Activated T-cell treated with anti-CD3 and anti-CD28 coated beads, Interleukin-2, amount 50 U/mL, for 72 hours (primary cell): Measurements from ENCODE around the gene CFAP46. TPM values are rescaled to one million over a fixed set of nuclear protein-coding genes. Genes with fewer than 3 reads are reported as not detected.

Experiments
- ATAC-seq, 2 donors: fragments of 150-1000 bp; cut with Tn5 transposase; replicated peaks in 1 of 2; 2 replicates each; pipeline ENCODE4 v1.10.0; 2021; ENCODE audit warnings: moderate library complexity in 2 of 2, mild to moderate bottlenecking in 1 of 2
- DNase-seq, 2 donors: peaks; one replicate each; pipeline ENCODE4 v3.0.0; 2021 to 2022; ENCODE audit warnings: mixed read lengths in 1 of 2
- H3K27ac Mint-ChIP-seq: one replicate; pipeline ENCODE4 v1.8.0; 2022; ENCODE audit warnings: mild to moderate bottlenecking, moderate library complexity, mixed read lengths
- H3K27me3 Mint-ChIP-seq: one replicate; pipeline ENCODE4 v1.8.0; 2022; ENCODE audit warnings: low read depth, mixed read lengths
- H3K36me3 Mint-ChIP-seq, 2 donors: one replicate each; pipeline ENCODE4 v1.8.0; 2022; ENCODE audit warnings: mixed read lengths in 2 of 2, mild to moderate bottlenecking in 1 of 2; ENCODE audit not compliant: insufficient read depth in 2 of 2
- H3K4me1 Mint-ChIP-seq: one replicate; pipeline ENCODE4 v1.8.0; 2022; ENCODE audit warnings: low read depth, mixed read lengths
- H3K4me3 Mint-ChIP-seq, 2 donors: one replicate each; pipeline ENCODE4 v1.8.0; 2022; ENCODE audit warnings: mild to moderate bottlenecking in 2 of 2, mixed read lengths in 2 of 2, moderate library complexity in 2 of 2
- H3K9me3 Mint-ChIP-seq, 2 donors: one replicate each; pipeline ENCODE4 v1.8.0; 2022; ENCODE audit warnings: mixed read lengths in 2 of 2
- total RNA-seq, 2 donors: library from RNA; stranded (reverse); gene quantifications; one replicate each; pipeline ENCODE4 v1.2.3, GENCODE V29; 2022

The CFAP46 gene
- total RNA-seq, 2 donors from 2014 or later, result 0.16 to 0.26 TPM

DNA sequence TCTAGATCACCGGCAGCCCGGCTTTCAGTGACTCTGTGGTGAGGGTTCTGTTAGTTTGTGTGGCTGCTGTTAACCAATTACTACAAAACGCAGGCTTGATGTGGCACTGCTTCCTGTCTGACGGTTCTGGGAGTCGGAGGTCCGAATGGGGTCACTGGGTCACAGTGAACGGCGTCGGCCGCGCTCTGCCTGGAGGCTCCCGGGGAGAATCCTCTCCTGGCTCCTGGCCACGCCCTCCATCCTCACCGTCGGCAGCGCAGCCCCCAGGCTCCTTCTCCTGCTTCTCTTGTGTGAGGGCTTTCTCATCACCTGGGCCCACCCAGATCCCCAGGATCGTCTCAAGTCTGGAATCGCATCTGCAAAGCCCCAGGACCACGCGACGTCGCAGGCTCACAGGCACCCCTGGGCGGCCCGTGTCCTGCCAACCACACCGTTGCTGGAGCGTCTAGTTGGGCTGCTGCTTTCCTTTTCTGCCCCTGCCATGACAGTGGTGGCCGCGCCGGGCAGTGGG is 124.6 kb downstream of the CFAP46 start:
- H3K27ac Mint-ChIP-seq, result no peak overlapping the region

DNA sequence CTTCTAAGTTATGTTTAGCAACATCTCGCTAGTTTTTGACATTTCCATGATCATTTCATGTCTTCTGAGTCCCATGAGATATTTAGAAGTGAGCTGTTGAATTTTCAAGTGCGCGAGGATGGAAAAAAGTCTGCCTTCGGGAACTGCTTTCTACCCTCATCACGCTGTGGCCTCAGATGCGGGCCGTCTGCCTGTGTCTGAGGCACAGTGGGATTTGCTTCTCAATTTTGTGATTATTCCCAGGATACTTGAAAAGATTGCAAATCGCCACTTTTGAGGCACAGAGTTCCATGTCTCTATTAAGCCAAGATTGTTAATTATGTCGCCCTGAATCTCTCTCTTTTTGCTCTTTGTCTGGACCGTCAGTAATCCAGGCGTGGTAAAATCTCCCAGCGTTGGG is 125.7 kb downstream of the CFAP46 start:
- no peaks in the 10 kb centered on the region for H3K36me3 Mint-ChIP-seq
- no peak overlapping the region for H3K27ac Mint-ChIP-seq
- DNase-seq (no peak), ATAC-seq (no peak)
- H3K4me3 Mint-ChIP-seq, result no peak overlapping the region
- H3K4me1 Mint-ChIP-seq, result no peaks in the 10 kb centered on the region
- H3K9me3 Mint-ChIP-seq, result no peaks in the 10 kb centered on the region
- peaks cover 30% of the 10 kb centered on the region for H3K27me3 Mint-ChIP-seq

More for the DNA sequence above, 124.6 kb downstream of the CFAP46 start:
- H3K27me3 Mint-ChIP-seq, result peaks cover 30% of the 10 kb centered on the region
- ATAC-seq (no peak), DNase-seq (no peak)
- H3K4me1 Mint-ChIP-seq, result no peaks in the 10 kb centered on the region
- no peak overlapping the region for H3K4me3 Mint-ChIP-seq
- no peaks in the 10 kb centered on the region for H3K9me3 Mint-ChIP-seq
- no peaks in the 10 kb centered on the region for H3K36me3 Mint-ChIP-seq

DNA sequence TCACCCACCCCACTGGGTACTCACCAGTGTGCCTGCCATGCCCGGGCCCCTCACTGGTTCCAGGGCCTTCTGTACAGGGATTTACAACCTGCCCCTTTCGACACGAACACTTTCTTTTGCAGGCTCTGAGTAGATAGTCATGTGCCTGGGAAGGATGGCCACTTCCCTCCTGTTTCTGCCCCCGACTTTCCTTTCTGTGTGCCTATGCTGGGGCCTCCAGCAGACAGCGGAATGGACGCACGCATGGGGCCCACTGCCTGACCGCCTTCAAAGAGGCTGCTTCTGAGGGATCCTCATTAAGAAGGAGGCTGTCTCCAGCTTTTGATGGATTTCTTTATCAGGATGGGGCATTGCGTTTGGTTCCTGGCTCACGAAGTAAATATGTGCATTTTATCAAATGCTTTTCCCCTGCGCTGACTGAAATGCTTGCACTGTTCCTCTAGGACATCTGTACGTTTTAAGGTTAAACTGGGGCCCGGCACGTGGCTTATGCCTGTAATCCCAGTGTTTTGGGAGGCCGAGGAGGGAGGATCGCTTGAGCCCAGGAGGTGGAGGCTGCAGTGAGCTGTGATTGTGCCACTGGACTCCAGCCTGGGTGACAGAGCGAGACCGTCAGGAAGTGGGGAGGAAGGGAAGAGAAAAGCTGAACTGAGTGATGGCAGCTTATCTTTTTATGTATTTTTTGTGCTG is 127.1 kb downstream of the CFAP46 start:
- Mint-ChIP-seq H3K9me3 (no peaks in the 10 kb centered on the region), H3K27me3 (peaks cover 30% of the 10 kb centered on the region), H3K4me3 (no peak overlapping the region), H3K36me3 (no peaks in the 10 kb centered on the region), H3K4me1 (no peaks in the 10 kb centered on the region), H3K27ac (no peak overlapping the region)
- ATAC-seq (no peak), DNase-seq (no peak)

DNA sequence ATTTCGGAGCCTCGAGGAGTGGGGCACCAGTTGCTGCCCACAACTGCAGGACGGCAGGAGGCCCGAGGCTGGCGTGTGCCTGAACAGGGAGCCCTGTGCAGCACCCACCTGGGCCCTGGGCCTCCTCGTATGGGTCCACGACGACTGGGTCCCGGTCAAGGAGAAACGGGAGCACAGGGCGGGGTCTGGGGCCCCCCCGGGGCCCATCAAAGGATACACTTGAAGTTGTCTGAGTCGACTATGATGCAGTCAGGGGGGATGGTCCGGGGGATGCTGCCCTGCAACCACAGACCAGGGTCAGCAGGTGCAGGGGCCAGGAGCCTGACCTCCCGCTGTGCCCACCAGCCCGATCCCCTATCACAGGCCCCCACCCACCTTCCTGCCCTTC is 127.9 kb downstream of the CFAP46 start:
- ATAC-seq (no peak), DNase-seq (no peak)
- H3K9me3 Mint-ChIP-seq, result no peaks in the 10 kb centered on the region

DNA sequence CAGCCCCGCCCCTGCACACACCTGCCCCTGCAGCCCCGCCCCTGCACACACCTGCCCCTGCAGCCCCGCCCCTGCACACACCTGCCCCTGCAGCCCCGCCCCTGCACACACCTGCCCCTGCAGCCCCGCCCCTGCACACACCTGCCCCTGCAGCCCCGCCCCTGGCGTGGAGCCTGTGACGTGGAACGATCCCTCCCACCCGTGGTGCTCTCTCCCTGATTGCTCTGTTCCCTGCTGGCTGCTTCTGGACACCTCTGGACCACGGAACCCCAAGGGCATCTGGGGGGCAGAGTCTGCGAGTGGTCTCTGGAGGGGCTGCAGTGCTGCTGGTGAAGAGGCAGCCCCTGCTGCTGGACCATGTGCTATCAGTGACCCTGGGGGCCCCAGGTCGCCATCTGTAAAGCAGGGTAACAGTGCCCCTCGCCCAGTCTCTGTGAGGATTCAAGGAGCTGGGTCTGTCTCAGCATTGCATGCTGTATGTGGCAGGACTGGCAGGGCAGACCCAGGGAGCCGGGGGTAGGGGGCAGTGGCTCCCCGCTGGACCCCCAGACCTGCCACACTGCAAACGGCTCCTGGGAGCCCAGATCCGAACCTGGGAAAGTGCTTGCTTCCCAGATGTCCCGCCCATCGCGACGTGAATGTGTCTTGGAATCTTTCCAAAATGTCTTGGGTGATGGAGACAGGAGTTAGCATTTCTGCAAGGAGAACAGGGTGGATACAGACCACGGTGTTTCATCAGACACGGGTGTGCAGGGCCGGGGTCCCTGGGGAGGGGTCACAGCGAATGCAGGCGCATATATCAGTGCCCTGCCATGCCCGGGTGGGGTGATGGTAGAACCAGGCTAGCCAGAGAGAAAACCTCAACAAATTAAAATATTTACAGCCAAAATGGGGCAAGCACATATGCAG is 128.6 kb downstream of the CFAP46 start:
- peaks cover 17% of the 10 kb centered on the region for H3K27me3 Mint-ChIP-seq
- DNase-seq (no peak), ATAC-seq (no peak)
- H3K4me3 Mint-ChIP-seq, result no peak overlapping the region
- no peaks in the 10 kb centered on the region for H3K9me3 Mint-ChIP-seq
- H3K4me1 Mint-ChIP-seq, result no peaks in the 10 kb centered on the region
- H3K36me3 Mint-ChIP-seq, result no peaks in the 10 kb centered on the region
- H3K27ac Mint-ChIP-seq, result no peak overlapping the region

More for the DNA sequence above, 127.9 kb downstream of the CFAP46 start:
- Mint-ChIP-seq H3K4me1 (no peaks in the 10 kb centered on the region), H3K4me3 (no peak overlapping the region), H3K36me3 (no peaks in the 10 kb centered on the region), H3K27ac (no peak overlapping the region), H3K27me3 (peaks cover 22% of the 10 kb centered on the region)

DNA sequence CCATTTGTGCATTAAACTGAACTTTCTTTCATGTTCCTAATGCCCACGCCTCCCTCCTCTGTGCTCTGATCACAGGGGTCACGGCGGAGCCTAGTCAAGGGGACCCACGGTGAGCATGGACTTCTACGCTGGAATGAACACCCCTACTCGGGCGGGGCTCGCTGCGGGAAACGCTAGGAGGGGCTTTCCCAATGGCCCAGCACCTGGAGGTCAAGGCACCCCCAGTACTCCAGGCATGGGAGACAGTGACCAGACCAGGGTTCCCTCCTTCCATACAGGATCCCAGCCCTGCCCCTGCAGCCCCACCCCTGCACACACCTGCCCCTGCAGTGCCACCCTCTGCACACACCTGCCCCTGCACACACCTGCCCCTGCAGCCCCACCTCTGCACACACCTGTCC is 129.4 kb downstream of the CFAP46 start:
- Mint-ChIP-seq H3K27me3 (peaks cover 15% of the 10 kb centered on the region), H3K4me3 (no peak overlapping the region), H3K36me3 (no peaks in the 10 kb centered on the region), H3K27ac (no peak overlapping the region), H3K4me1 (no peaks in the 10 kb centered on the region), H3K9me3 (no peaks in the 10 kb centered on the region)
- DNase-seq (no peak), ATAC-seq (no peak)

DNA sequence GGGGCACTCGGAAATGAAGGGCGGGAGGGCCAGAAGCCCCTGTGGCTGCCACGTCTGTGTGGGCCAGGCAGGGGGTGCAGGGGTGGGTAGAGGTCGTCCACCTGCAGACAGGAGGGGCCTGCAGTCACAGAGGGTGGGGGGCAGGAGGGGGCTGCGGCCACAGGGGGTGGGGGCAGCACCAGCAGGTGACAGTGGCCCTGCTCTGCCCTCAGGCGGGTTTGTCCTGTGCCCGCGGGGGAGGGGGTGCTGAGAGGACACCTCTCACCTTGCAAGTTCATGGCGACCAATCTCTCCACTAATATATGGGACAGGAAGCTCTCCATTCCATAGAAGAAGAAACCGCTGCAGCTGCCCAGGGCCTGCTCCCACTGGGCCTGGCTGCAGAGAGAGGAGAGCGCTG is 129.8 kb downstream of the CFAP46 start:
- H3K4me1 Mint-ChIP-seq, result no peaks in the 10 kb centered on the region

DNA sequence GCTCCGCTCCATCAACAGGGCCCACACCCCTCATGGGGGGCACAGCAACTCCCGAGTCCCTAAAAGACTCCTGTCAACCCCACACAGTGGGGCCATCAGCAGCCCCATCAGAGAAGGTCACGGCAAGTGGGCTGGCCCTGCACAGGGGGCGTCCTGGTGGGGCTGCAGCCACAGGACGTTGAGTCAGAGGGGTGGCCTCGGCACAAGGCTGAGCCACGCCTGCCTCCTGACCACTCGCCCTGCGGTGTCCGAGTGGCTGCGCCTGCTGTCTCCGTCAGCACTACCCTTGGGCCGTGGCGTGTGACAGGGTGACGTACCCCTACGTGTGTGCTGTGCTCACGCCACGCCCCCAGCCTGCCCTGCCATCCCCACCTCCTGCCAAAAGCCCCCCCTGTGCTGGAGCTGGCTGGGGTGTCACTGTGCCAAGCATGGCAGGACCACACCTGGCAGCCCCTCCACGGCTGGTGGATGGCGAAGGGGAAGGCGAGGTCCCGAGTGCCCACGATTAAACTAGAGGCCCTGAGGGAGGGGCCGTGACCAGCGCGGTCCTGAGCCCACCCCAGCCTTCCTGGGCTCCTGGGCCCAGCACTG is 130.4 kb downstream of the CFAP46 start:
- Mint-ChIP-seq H3K27ac (no peak overlapping the region), H3K4me3 (no peak overlapping the region), H3K27me3 (peaks cover 5% of the 10 kb centered on the region), H3K9me3 (no peaks in the 10 kb centered on the region), H3K36me3 (no peaks in the 10 kb centered on the region), H3K4me1 (no peaks in the 10 kb centered on the region)
- ATAC-seq, result no peak
- DNase-seq, result no peak

More for the DNA sequence above, 129.8 kb downstream of the CFAP46 start:
- H3K9me3 Mint-ChIP-seq, result no peaks in the 10 kb centered on the region
- peaks cover 11% of the 10 kb centered on the region for H3K27me3 Mint-ChIP-seq
- no peak for ATAC-seq
- no peaks in the 10 kb centered on the region for H3K36me3 Mint-ChIP-seq
- DNase-seq, result no peak
- no peak overlapping the region for H3K27ac Mint-ChIP-seq
- H3K4me3 Mint-ChIP-seq, result no peak overlapping the region

DNA sequence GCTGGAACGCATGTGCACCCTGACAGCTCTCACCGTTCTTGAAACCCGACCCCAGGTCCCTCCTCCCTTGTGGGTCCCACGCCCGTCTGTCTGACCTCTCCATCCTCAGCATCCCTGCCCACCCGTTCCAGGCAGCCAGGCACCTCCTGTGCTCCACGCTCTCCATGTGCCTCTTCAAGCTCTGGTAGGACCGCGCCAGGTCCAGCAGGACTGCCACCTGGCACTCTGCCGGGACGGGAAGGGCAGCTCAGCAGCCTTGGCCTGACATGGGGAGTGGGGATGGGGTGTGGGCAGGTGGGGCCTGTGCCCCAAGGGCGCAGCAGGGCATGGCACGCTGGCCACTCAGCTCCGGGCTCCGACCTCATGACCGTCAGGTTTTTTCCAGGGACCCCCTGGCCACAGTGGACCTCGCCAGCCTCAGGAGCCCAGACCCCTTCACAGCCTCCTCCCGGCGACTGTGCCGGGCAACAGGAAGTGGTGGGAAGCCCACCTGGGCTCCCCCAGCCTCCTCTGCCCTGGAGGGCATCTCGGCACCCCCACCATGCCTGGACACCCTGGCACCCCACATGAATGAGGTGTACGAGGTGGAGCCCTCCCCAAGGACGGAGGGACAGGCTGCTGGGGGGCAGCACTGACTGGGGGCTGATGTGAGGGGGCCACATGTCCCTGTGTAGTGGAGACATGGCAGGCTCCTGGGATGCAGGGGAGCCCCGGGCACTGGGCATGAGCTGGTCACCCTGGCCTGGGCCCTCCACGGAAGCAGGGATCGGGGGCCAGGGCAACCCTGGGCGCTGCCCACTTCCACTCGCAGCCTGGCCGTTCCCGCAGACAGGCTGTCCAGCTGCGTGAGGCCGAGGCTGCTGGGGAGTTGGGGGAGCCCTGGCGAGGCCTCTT is 131.3 kb downstream of the CFAP46 start:
- no peaks in the 10 kb centered on the region for H3K36me3 Mint-ChIP-seq
- no peaks in the 10 kb centered on the region for H3K27me3 Mint-ChIP-seq
- no peak for DNase-seq
- ATAC-seq, result no peak
- no peaks in the 10 kb centered on the region for H3K9me3 Mint-ChIP-seq
- no peak overlapping the region for H3K27ac Mint-ChIP-seq
- H3K4me1 Mint-ChIP-seq, result no peaks in the 10 kb centered on the region
- no peak overlapping the region for H3K4me3 Mint-ChIP-seq

DNA sequence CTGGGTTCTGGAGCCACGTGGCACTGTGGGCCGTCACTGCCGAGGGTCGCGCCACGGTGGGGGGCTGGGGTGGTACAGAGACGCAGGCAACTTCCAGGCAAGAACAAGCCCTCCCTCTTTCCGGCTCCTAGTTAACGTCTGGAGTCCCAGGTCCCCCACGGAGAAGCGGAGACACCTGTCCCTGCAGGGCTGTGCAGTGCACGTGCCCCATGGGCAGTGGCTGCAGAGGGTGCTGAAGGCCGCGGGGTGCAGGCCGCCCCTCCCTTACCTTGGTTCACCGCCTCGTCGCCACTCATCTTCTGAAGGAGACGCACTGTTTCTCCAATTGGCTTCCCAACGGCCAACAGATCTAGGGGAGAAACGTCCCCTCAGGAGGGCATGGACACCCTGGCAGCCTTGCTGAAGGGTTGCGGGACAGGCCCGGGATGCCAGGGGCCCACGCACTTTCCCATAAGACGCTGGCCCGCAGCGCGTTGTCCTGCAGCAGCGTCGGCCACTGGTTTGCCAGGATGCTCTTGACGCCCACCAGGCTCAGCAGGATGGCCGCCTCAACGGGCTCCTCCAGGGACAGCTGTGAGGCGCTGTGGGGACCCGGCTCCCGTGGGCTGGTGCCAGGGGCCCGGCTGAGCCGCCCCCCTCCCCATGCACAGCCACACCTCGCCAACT is 132.1 kb downstream of the CFAP46 start:
- Mint-ChIP-seq H3K9me3 (no peaks in the 10 kb centered on the region), H3K4me1 (no peaks in the 10 kb centered on the region), H3K27me3 (no peaks in the 10 kb centered on the region), H3K27ac (no peak overlapping the region), H3K36me3 (no peaks in the 10 kb centered on the region), H3K4me3 (no peak overlapping the region)
- no peak for ATAC-seq
- no peak for DNase-seq

DNA sequence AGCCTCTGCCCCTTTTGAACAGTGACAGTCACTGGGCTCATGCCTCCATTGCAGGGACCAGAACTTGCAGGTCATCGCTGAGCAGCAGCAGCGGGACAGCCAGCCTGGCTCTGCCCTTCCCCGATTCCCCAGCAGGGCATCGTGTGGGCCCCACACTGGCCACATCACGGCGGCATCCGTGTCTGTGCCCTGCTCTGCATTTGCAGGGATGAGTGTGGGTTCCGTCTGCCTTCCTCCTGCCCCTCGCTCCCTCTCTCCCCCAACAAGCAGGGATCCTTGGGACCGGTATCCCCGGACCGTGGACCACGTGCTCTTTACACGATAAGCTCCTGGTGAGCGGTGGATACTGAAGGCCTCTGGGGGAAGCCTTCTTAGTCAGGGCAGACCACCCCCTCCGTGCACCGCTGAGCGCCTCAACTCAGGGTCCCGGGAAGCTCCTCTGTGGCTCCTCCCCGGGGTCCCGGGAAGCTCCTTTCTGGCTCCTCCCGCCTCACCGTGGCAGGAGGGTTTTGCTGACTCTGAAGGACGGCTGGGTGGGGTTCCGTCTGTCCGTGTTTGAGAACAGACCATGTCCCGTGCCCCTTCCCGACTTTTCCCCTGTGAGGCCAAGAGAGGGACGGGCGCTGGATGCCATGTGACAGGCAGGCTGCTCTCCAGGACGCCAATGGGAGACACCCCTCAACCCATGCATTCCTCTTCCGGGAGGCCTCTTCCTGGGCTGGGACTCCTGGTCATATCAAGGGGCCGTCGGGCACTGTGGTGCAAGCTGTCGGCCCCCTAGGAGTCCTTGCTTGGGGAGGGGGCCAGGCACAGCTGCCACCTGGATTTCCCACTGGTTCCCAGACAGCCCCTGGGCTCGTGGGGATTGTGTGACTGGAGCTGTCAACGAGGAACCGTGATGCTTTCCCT is 132.9 kb downstream of the CFAP46 start:
- ATAC-seq (no peak), DNase-seq (no peak)
- no peaks in the 10 kb centered on the region for H3K9me3 Mint-ChIP-seq
- H3K27ac Mint-ChIP-seq, result no peak overlapping the region
- H3K36me3 Mint-ChIP-seq, result no peaks in the 10 kb centered on the region
- H3K4me3 Mint-ChIP-seq, result no peak overlapping the region
- no peaks in the 10 kb centered on the region for H3K27me3 Mint-ChIP-seq
- H3K4me1 Mint-ChIP-seq, result no peaks in the 10 kb centered on the region
